HEK293 (cell line): ENCODE measurements around the gene OSCAR.

ENCODE experiments used
- YY1 ChIP-seq: fragments of 450-650 bp; formaldehyde crosslinking; IDR thresholded peaks from 2 replicates; pipeline ENCODE4 v1.5.1; 2018; ENCODE audit warnings: missing biosample characterization, missing genetic modification characterization
- ZNF121 ChIP-seq: fragments of 450-650 bp; formaldehyde crosslinking; IDR thresholded peaks from 2 replicates; pipeline ENCODE4 v1.5.1; 2016; ENCODE audit warnings: missing biosample characterization, missing genetic modification characterization
- ZNF138 ChIP-seq: fragments of 450-650 bp; formaldehyde crosslinking; IDR thresholded peaks from 2 replicates; pipeline ENCODE4 v1.5.1; 2016; ENCODE audit warnings: missing biosample characterization, missing genetic modification characterization, borderline replicate concordance
- ZNF157 ChIP-seq: fragments of 450-650 bp; formaldehyde crosslinking; IDR thresholded peaks from 2 replicates; pipeline ENCODE4 v1.5.1; 2016; ENCODE audit warnings: missing biosample characterization, missing genetic modification characterization
- ZNF274 ChIP-seq, 2 experiments: fragments of 200-500 bp in 1 of 2; fragments of 450-650 bp in 1 of 2; sonication (Bioruptor generic) in 1 of 2; formaldehyde crosslinking in 1 of 2; IDR thresholded peaks; 2 replicates each; pipeline versions ENCODE4 v1.5.1 to v1.6.1; 2014 to 2016; ENCODE audit warnings: borderline replicate concordance in 1 of 2, inconsistent platforms in 1 of 2, low read length in 1 of 2, missing biosample characterization in 1 of 2, missing genetic modification characterization in 1 of 2
- ZNF366 ChIP-seq: fragments of 450-650 bp; formaldehyde crosslinking; conservative IDR thresholded peaks from 2 replicates; pipeline ENCODE4 v1.5.1; 2016; ENCODE audit warnings: missing biosample characterization, missing genetic modification characterization
- TF ChIP-seq, protein P1 (sequence below): fragments of 450-650 bp; formaldehyde crosslinking; IDR thresholded peaks from 2 replicates; pipeline ENCODE4 v1.5.1; 2016; ENCODE audit warnings: missing biosample characterization, missing genetic modification characterization
- TF ChIP-seq, protein P2 (sequence below): fragments of 450-650 bp; formaldehyde crosslinking; IDR thresholded peaks from 2 replicates; pipeline ENCODE4 v1.5.1; 2016; ENCODE audit warnings: missing biosample characterization, missing genetic modification characterization, low read depth

GRCh38 chr19:54069470-54069869 is 31.1 kb downstream of the OSCAR start:
- no peak for TF ChIP-seq ZNF157 (tag by site-specific recombination)
- TF ChIP-seq, protein P1, sequence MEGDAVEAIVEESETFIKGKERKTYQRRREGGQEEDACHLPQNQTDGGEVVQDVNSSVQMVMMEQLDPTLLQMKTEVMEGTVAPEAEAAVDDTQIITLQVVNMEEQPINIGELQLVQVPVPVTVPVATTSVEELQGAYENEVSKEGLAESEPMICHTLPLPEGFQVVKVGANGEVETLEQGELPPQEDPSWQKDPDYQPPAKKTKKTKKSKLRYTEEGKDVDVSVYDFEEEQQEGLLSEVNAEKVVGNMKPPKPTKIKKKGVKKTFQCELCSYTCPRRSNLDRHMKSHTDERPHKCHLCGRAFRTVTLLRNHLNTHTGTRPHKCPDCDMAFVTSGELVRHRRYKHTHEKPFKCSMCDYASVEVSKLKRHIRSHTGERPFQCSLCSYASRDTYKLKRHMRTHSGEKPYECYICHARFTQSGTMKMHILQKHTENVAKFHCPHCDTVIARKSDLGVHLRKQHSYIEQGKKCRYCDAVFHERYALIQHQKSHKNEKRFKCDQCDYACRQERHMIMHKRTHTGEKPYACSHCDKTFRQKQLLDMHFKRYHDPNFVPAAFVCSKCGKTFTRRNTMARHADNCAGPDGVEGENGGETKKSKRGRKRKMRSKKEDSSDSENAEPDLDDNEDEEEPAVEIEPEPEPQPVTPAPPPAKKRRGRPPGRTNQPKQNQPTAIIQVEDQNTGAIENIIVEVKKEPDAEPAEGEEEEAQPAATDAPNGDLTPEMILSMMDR (tag by site-specific recombination) = no peak
- TF ChIP-seq ZNF121 (tag by site-specific recombination) = no peak
- TF ChIP-seq ZNF274 (IDR thresholded peaks at IDR 0.05; ENCODE audit: low read length) = no peak
- TF ChIP-seq ZNF274 (tag by site-specific recombination; IDR thresholded peaks at IDR 0.05; ENCODE audit: borderline replicate concordance) = no peak
- no peak for TF ChIP-seq ZNF138 (tag by site-specific recombination)
- TF ChIP-seq, protein P2, sequence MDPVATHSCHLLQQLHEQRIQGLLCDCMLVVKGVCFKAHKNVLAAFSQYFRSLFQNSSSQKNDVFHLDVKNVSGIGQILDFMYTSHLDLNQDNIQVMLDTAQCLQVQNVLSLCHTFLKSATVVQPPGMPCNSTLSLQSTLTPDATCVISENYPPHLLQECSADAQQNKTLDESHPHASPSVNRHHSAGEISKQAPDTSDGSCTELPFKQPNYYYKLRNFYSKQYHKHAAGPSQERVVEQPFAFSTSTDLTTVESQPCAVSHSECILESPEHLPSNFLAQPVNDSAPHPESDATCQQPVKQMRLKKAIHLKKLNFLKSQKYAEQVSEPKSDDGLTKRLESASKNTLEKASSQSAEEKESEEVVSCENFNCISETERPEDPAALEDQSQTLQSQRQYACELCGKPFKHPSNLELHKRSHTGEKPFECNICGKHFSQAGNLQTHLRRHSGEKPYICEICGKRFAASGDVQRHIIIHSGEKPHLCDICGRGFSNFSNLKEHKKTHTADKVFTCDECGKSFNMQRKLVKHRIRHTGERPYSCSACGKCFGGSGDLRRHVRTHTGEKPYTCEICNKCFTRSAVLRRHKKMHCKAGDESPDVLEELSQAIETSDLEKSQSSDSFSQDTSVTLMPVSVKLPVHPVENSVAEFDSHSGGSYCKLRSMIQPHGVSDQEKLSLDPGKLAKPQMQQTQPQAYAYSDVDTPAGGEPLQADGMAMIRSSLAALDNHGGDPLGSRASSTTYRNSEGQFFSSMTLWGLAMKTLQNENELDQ (tag by site-specific recombination) = no peak
- TF ChIP-seq YY1 (tag by site-specific recombination) = no peak
- TF ChIP-seq ZNF366 (tag by site-specific recombination) = no peak
